HEK293 (cell line): ENCODE data around the gene NYAP2.

Experiments used
- CTCF ChIA-PET: fragments of 350-600 bp; formaldehyde crosslinking; extraction: SDS; loops from one replicate; lab custom pipeline; 2021; ENCODE audit warnings: antibody characterized with exemption; lab: Yijun Ruan, JAX
- POLR2A ChIA-PET: fragments of 300-600 bp; formaldehyde crosslinking; extraction: SDS; loops from one replicate; lab custom pipeline; 2020; ENCODE audit warnings: antibody characterized with exemption, inconsistent platforms; lab: Yijun Ruan, JAX
- H3K27ac ChIP-seq: fragments of 200-500 bp; sonication (Bioruptor generic); 2 replicates; pipeline ENCODE4 v1.5.1; 2014; ENCODE audit warnings: low read depth, low read length, control low read depth, inconsistent platforms; ENCODE audit errors: extremely low read depth
- H3K36me3 ChIP-seq, 2 experiments: fragments of 200-500 bp in 1 of 2; sonication (Bioruptor generic) in 1 of 2; 1 replicate in 1 of 2; 2 replicates in 1 of 2; pipeline ENCODE4 v1.5.1; 2014 to 2017; ENCODE audit warnings: inconsistent platforms in 2 of 2, low read length in 2 of 2; ENCODE audit not compliant: control insufficient read depth in 2 of 2, insufficient read depth in 1 of 2
- H3K4me1 ChIP-seq: fragments of 200-500 bp; sonication (Bioruptor generic); 2 replicates; pipeline ENCODE4 v1.5.1; 2014; ENCODE audit warnings: mild to moderate bottlenecking, low read length, inconsistent platforms; ENCODE audit not compliant: control insufficient read depth, insufficient read depth
- H3K4me3 ChIP-seq: 2 replicates; pipeline ENCODE4 v1.5.1; 2011; ENCODE audit warnings: low read depth, mild to moderate bottlenecking, control low read depth, low read length, moderate library complexity
- H3K9me3 ChIP-seq: fragments of 200-500 bp; sonication (Bioruptor generic); 2 replicates; pipeline ENCODE4 v1.5.1; 2014; ENCODE audit warnings: low read depth, low read length, inconsistent platforms; ENCODE audit not compliant: control insufficient read depth, insufficient read depth
- FEZF1 ChIP-seq: fragments of 450-650 bp; formaldehyde crosslinking; IDR thresholded peaks from 2 replicates; pipeline ENCODE4 v1.5.1; 2016; ENCODE audit warnings: missing biosample characterization, missing genetic modification characterization
- GLI2 ChIP-seq: fragments of 450-650 bp; formaldehyde crosslinking; IDR thresholded peaks from 2 replicates; pipeline ENCODE4; 2017; ENCODE audit warnings: missing biosample characterization, missing genetic modification characterization, low read depth, borderline replicate concordance
- HOXC10 ChIP-seq: sonication (generic); formaldehyde crosslinking; IDR thresholded peaks from 2 replicates; pipeline ENCODE4 v1.8.1; 2023; ENCODE audit warnings: mild to moderate bottlenecking, missing genetic modification reagents
- HOXD13 ChIP-seq: sonication (generic); formaldehyde crosslinking; IDR thresholded peaks from 2 replicates; pipeline ENCODE4 v1.8.0; 2022; ENCODE audit warnings: missing genetic modification reagents, borderline replicate concordance
- IKZF3 ChIP-seq: fragments of 450-650 bp; IDR thresholded peaks from 2 replicates; pipeline ENCODE4 v1.5.0; 2018; ENCODE audit warnings: missing biosample characterization, mild to moderate bottlenecking, missing genetic modification characterization, moderate library complexity
- KLF7 ChIP-seq: fragments of 450-650 bp; formaldehyde crosslinking; IDR thresholded peaks from 2 replicates; pipeline ENCODE4 v1.5.1; 2016; ENCODE audit warnings: missing biosample characterization, missing genetic modification characterization, borderline replicate concordance
- KLF9 ChIP-seq: fragments of 450-650 bp; formaldehyde crosslinking; IDR thresholded peaks from 2 replicates; pipeline ENCODE4 v1.5.1; 2016; ENCODE audit warnings: missing biosample characterization, missing genetic modification characterization, low read depth
- OVOL3 ChIP-seq: fragments of 450-650 bp; formaldehyde crosslinking; IDR thresholded peaks from 2 replicates; pipeline ENCODE4 v1.5.1; 2016; ENCODE audit warnings: missing biosample characterization, missing genetic modification characterization
- ZBTB1 ChIP-seq: fragments of 450-650 bp; formaldehyde crosslinking; IDR thresholded peaks from 2 replicates; pipeline ENCODE4 v1.5.1; 2016; ENCODE audit warnings: missing biosample characterization, missing genetic modification characterization
- ZFP3 ChIP-seq: fragments of 450-650 bp; formaldehyde crosslinking; IDR thresholded peaks from 2 replicates; pipeline ENCODE4 v1.5.1; 2016; ENCODE audit warnings: low read depth, missing biosample characterization, missing genetic modification characterization
- ZNF132 ChIP-seq: fragments of 450-650 bp; formaldehyde crosslinking; IDR thresholded peaks from 2 replicates; pipeline ENCODE4 v1.5.1; 2017; ENCODE audit warnings: missing biosample characterization, missing genetic modification characterization, borderline replicate concordance
- ZNF157 ChIP-seq: fragments of 450-650 bp; formaldehyde crosslinking; IDR thresholded peaks from 2 replicates; pipeline ENCODE4 v1.5.1; 2016; ENCODE audit warnings: missing biosample characterization, missing genetic modification characterization
- ZNF19 ChIP-seq: fragments of 450-650 bp; formaldehyde crosslinking; IDR thresholded peaks from 2 replicates; pipeline ENCODE4; 2016; ENCODE audit warnings: missing biosample characterization, missing genetic modification characterization, low read depth
- ZNF24 ChIP-seq: fragments of 450-650 bp; formaldehyde crosslinking; IDR thresholded peaks from 2 replicates; pipeline ENCODE4 v1.5.1; 2016; ENCODE audit warnings: missing biosample characterization, missing genetic modification characterization
- ZNF274 ChIP-seq, 2 experiments: fragments of 200-500 bp in 1 of 2; fragments of 450-650 bp in 1 of 2; sonication (Bioruptor generic) in 1 of 2; formaldehyde crosslinking in 1 of 2; IDR thresholded peaks; 2 replicates each; pipeline versions ENCODE4 v1.5.1 to v1.6.1; 2014 to 2016; ENCODE audit warnings: borderline replicate concordance in 1 of 2, inconsistent platforms in 1 of 2, low read length in 1 of 2, missing biosample characterization in 1 of 2, missing genetic modification characterization in 1 of 2
- ZNF354C ChIP-seq: fragments of 450-650 bp; formaldehyde crosslinking; IDR thresholded peaks from 2 replicates; pipeline ENCODE4 v1.5.1; 2016; ENCODE audit warnings: missing biosample characterization, missing genetic modification characterization, low read depth, borderline replicate concordance
- ZNF521 ChIP-seq: fragments of 450-650 bp; formaldehyde crosslinking; IDR thresholded peaks from 2 replicates; pipeline ENCODE4 v1.5.1; 2017; ENCODE audit warnings: missing biosample characterization, mild to moderate bottlenecking, missing genetic modification characterization
- ZNF548 ChIP-seq: fragments of 450-650 bp; formaldehyde crosslinking; IDR thresholded peaks from 2 replicates; pipeline ENCODE4 v1.5.1; 2016; ENCODE audit warnings: missing biosample characterization, missing genetic modification characterization
- ZNF549 ChIP-seq: fragments of 450-650 bp; IDR thresholded peaks from 2 replicates; pipeline ENCODE4 v1.5.1; 2018; ENCODE audit warnings: missing biosample characterization, missing genetic modification characterization, mild to moderate bottlenecking, inconsistent platforms, moderate library complexity
- ZNF600 ChIP-seq: fragments of 450-650 bp; formaldehyde crosslinking; IDR thresholded peaks from 2 replicates; pipeline ENCODE4 v1.5.1; 2016; ENCODE audit warnings: missing biosample characterization, missing genetic modification characterization
- ZNF658 ChIP-seq: fragments of 450-650 bp; formaldehyde crosslinking; IDR thresholded peaks from 2 replicates; pipeline ENCODE4; 2016; ENCODE audit warnings: missing biosample characterization, missing genetic modification characterization
- ZNF707 ChIP-seq: fragments of 450-650 bp; formaldehyde crosslinking; IDR thresholded peaks from 2 replicates; pipeline ENCODE4 v1.5.1; 2016; ENCODE audit warnings: missing biosample characterization, missing genetic modification characterization
- ZNF792 ChIP-seq: fragments of 450-650 bp; formaldehyde crosslinking; IDR thresholded peaks from 2 replicates; pipeline ENCODE4 v1.5.1; 2016; ENCODE audit warnings: missing biosample characterization, missing genetic modification characterization
- TF ChIP-seq, protein P1 (sequence below): fragments of 450-650 bp; formaldehyde crosslinking; IDR thresholded peaks from 2 replicates; pipeline ENCODE4 v1.5.1; 2016; ENCODE audit warnings: missing biosample characterization, missing genetic modification characterization
- TF ChIP-seq, protein P2 (sequence below): fragments of 450-650 bp; formaldehyde crosslinking; IDR thresholded peaks from 2 replicates; pipeline ENCODE4 v1.5.1; 2016; ENCODE audit warnings: missing biosample characterization, missing genetic modification characterization
- TF ChIP-seq, protein P3 (sequence below): fragments of 450-650 bp; formaldehyde crosslinking; IDR thresholded peaks from 2 replicates; pipeline ENCODE4 v1.5.1; 2016; ENCODE audit warnings: missing biosample characterization, missing genetic modification characterization
- TF ChIP-seq, protein P4 (sequence below): fragments of 450-650 bp; formaldehyde crosslinking; IDR thresholded peaks from 2 replicates; pipeline ENCODE4 v1.5.1; 2016; ENCODE audit warnings: missing biosample characterization, missing genetic modification characterization

The NYAP2 gene

DNA sequence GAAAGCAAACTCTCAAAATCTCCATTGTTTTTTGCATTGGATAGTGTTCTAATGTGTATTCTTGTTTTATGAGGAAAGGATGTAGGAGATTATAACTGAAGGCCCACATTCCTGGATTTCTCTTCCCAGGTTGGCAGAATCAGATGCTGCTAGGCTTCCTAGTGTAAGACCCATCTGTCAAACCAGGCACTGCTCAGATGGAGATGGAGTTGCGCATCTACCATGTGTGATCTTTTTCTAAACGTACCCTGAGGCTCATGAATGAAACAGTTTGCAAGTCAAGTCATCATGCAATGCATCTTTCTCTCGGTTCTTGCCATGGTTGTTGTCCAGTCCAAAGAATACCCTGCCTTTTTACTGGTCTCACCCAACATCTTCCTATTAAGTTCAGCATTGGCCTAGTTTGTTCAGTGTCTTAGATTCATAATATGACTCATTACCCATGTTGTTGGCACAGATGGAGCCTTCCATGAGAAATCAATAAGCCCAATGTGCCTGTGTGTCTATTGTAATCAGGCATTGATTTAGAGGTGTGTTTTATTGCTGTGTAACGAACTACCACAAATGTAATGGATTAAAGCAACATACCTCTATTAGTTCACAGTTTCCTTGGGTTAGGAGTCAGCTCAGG, 127.4 kb downstream of the NYAP2 start:
- Histone ChIP-seq H3K4me1 (no peaks in the 10 kb centered on the region), H3K36me3 (no peaks in the 10 kb centered on the region), H3K9me3 (no peaks in the 10 kb centered on the region), H3K4me3 (no peak overlapping the region), H3K27ac (no peak overlapping the region)
- ChIA-PET POLR2A (no interaction called here), CTCF (no interaction called here)
- TF ChIP-seq FEZF1 (tag by site-specific recombination) = no peak
- TF ChIP-seq, protein P1, sequence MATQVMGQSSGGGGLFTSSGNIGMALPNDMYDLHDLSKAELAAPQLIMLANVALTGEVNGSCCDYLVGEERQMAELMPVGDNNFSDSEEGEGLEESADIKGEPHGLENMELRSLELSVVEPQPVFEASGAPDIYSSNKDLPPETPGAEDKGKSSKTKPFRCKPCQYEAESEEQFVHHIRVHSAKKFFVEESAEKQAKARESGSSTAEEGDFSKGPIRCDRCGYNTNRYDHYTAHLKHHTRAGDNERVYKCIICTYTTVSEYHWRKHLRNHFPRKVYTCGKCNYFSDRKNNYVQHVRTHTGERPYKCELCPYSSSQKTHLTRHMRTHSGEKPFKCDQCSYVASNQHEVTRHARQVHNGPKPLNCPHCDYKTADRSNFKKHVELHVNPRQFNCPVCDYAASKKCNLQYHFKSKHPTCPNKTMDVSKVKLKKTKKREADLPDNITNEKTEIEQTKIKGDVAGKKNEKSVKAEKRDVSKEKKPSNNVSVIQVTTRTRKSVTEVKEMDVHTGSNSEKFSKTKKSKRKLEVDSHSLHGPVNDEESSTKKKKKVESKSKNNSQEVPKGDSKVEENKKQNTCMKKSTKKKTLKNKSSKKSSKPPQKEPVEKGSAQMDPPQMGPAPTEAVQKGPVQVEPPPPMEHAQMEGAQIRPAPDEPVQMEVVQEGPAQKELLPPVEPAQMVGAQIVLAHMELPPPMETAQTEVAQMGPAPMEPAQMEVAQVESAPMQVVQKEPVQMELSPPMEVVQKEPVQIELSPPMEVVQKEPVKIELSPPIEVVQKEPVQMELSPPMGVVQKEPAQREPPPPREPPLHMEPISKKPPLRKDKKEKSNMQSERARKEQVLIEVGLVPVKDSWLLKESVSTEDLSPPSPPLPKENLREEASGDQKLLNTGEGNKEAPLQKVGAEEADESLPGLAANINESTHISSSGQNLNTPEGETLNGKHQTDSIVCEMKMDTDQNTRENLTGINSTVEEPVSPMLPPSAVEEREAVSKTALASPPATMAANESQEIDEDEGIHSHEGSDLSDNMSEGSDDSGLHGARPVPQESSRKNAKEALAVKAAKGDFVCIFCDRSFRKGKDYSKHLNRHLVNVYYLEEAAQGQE (tag by site-specific recombination) = no peak
- no peak for TF ChIP-seq ZNF658
- TF ChIP-seq ZNF132 (tag by site-specific recombination) = no peak
- no peak for TF ChIP-seq IKZF3 (tag by site-specific recombination)
- TF ChIP-seq, protein P2, sequence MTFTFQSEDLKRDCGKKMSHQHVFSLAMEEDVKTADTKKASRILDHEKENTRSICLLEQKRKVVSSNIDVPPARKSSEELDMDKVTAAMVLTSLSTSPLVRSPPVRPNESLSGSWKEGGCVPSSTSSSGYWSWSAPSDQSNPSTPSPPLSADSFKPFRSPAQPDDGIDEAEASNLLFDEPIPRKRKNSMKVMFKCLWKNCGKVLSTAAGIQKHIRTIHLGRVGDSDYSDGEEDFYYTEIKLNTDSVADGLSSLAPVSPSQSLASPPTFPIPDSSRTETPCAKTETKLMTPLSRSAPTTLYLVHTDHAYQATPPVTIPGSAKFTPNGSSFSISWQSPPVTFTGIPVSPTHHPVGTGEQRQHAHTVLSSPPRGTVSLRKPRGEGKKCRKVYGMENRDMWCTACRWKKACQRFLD (tag by site-specific recombination) = no peak
- TF ChIP-seq KLF7 (tag by site-specific recombination) = no peak
- TF ChIP-seq ZNF19 (tag by site-specific recombination) = no peak
- no peak for TF ChIP-seq HOXC10 (CRISPR knock-in tag)
- TF ChIP-seq OVOL3 (tag by site-specific recombination) = no peak
- TF ChIP-seq KLF9 (tag by site-specific recombination) = no peak

DNA sequence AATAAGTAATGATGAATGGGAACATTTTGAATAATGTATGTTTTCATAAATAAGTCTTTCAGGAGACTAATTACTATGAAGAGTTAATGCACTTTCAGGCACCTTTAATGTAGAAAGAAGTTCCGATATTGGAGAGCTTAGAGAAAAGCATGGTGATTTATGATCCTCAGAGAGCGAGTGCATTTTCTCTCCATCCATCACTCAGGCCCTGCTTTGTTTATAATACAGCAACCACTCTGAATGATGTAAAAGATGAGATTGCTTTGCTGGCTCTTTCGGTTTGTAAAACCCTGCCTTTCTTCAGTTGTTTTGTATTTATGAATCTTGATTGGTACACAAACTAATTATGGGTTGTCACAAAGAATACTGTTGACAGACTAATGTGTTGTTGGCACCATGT, 132.0 kb downstream of the NYAP2 start:
- no peaks in the 10 kb centered on the region for H3K36me3 ChIP-seq
- no peaks in the 10 kb centered on the region for H3K9me3 ChIP-seq
- H3K27ac ChIP-seq = no peak overlapping the region
- H3K4me3 ChIP-seq = no peak overlapping the region
- H3K4me1 ChIP-seq = no peaks in the 10 kb centered on the region
- CTCF ChIA-PET = no interaction called here
- POLR2A ChIA-PET = no interaction called here
- TF ChIP-seq ZNF157 (tag by site-specific recombination) (no peak), ZNF274 (IDR thresholded peaks at IDR 0.05; ENCODE audit: low read length) (no peak), ZNF274 (tag by site-specific recombination; IDR thresholded peaks at IDR 0.05; ENCODE audit: borderline replicate concordance) (no peak), ZNF549 (tag by site-specific recombination) (no peak), ZFP3 (no peak), HOXD13 (CRISPR knock-in tag) (no peak), ZNF548 (tag by site-specific recombination) (no peak), ZNF24 (tag by site-specific recombination) (no peak), ZNF707 (tag by site-specific recombination) (no peak), ZNF521 (tag by site-specific recombination) (no peak), ZBTB1 (tag by site-specific recombination) (no peak), ZNF354C (tag by site-specific recombination) (no peak), ZNF792 (tag by site-specific recombination) (no peak), GLI2 (tag by site-specific recombination) (no peak), ZNF600 (no peak)
- TF ChIP-seq, protein P3, sequence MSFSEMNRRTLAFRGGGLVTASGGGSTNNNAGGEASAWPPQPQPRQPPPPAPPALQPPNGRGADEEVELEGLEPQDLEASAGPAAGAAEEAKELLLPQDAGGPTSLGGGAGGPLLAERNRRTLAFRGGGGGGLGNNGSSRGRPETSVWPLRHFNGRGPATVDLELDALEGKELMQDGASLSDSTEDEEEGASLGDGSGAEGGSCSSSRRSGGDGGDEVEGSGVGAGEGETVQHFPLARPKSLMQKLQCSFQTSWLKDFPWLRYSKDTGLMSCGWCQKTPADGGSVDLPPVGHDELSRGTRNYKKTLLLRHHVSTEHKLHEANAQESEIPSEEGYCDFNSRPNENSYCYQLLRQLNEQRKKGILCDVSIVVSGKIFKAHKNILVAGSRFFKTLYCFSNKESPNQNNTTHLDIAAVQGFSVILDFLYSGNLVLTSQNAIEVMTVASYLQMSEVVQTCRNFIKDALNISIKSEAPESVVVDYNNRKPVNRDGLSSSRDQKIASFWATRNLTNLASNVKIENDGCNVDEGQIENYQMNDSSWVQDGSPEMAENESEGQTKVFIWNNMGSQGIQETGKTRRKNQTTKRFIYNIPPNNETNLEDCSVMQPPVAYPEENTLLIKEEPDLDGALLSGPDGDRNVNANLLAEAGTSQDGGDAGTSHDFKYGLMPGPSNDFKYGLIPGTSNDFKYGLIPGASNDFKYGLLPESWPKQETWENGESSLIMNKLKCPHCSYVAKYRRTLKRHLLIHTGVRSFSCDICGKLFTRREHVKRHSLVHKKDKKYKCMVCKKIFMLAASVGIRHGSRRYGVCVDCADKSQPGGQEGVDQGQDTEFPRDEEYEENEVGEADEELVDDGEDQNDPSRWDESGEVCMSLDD (tag by site-specific recombination) = no peak
- TF ChIP-seq, protein P4, sequence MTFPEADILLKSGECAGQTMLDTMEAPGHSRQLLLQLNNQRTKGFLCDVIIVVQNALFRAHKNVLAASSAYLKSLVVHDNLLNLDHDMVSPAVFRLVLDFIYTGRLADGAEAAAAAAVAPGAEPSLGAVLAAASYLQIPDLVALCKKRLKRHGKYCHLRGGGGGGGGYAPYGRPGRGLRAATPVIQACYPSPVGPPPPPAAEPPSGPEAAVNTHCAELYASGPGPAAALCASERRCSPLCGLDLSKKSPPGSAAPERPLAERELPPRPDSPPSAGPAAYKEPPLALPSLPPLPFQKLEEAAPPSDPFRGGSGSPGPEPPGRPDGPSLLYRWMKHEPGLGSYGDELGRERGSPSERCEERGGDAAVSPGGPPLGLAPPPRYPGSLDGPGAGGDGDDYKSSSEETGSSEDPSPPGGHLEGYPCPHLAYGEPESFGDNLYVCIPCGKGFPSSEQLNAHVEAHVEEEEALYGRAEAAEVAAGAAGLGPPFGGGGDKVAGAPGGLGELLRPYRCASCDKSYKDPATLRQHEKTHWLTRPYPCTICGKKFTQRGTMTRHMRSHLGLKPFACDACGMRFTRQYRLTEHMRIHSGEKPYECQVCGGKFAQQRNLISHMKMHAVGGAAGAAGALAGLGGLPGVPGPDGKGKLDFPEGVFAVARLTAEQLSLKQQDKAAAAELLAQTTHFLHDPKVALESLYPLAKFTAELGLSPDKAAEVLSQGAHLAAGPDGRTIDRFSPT (tag by site-specific recombination) = no peak
